Measurements from ENCODE around the gene CSNK1G3.

CSNK1G3 gene

DNA sequence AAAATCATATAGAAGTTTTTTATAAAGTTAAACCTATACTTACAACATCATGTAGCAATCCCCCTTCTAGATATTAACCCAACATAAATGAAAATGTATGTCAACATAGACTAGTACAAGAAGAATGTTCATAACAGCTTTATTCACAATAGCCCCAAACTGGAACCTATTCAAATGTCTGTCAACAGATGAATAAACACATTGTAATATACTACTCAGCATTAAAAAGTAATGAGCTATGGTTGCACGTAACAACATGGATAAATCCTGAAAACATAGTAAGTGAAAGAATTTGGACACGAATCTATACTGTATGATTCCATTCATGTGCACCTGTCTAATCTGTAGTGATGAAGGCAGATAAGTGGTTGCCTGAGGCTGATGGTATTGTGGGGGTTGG, 73.9 kb downstream of the CSNK1G3 start:
- DNase-seq (ENCODE audit: extremely low spot score) = no peak
- ChIA-PET CTCF (no interaction called here), POLR2A (no interaction called here)
- no peak for TF ChIP-seq CTCF (IDR thresholded peaks at IDR 0.05; ENCODE audit: control extremely low read depth, extremely low read depth, low read depth, missing control alignments)

DNA sequence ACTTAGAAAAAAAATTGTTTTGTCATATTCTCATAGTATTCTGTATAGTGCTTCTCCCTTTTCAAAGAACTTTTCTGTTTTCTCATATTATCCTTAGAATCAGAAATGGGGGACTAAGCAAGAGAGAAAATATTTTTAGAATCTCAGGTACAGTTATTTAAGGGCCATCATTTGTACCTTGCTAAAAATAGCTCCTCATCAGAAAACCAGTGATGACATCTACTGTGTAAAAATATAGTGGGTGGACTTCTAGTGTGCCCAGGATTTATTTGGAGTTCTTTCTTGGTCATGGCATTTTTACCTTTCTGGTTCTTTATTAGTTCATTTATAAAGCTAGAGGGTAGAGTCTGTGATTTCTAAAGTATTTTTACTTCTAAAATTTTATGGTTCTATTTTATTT, 82.5 kb downstream of the CSNK1G3 start:
- CTCF ChIA-PET = interaction anchor here (0.9 to 2.9 kb wide), 4 partner anchors 9 to 171 kb away, joined by 3 to 10 read pairs (median 6); partner anchors contain the start of gene CEP120
- DNase-seq (ENCODE audit: extremely low spot score) = no peak
- POLR2A ChIA-PET = no interaction called here
- no peak for TF ChIP-seq CTCF (IDR thresholded peaks at IDR 0.05; ENCODE audit: control extremely low read depth, extremely low read depth, low read depth, missing control alignments)

DNA sequence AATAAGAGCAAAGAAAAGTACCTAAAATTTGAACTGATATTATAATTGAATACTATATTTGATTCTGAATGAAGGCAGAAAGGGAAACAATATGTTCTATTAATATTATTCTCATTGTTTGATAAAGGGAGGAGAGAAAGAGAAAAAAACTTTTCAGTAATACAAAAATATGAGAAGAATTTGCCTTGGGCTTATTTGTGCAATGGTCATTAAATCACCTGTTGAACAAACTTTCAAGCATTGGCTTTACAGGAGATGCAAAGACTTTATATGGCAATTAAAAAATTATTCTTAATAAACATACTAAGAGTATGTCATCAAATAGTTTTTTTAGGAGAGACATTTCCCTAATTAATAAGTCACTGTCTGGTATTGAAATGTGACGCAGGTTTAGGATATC, 85.0 kb downstream of the CSNK1G3 start:
- DNase-seq (ENCODE audit: extremely low spot score) = no peak
- CTCF ChIA-PET = interaction anchor here (2.0 kb wide), 1 partner anchor 9 kb away, joined by 7 read pairs; no protein-coding TSS in a partner anchor
- POLR2A ChIA-PET = no interaction called here
- TF ChIP-seq CTCF (IDR thresholded peaks at IDR 0.05; ENCODE audit: control extremely low read depth, extremely low read depth, low read depth, missing control alignments) = no peak

DNA sequence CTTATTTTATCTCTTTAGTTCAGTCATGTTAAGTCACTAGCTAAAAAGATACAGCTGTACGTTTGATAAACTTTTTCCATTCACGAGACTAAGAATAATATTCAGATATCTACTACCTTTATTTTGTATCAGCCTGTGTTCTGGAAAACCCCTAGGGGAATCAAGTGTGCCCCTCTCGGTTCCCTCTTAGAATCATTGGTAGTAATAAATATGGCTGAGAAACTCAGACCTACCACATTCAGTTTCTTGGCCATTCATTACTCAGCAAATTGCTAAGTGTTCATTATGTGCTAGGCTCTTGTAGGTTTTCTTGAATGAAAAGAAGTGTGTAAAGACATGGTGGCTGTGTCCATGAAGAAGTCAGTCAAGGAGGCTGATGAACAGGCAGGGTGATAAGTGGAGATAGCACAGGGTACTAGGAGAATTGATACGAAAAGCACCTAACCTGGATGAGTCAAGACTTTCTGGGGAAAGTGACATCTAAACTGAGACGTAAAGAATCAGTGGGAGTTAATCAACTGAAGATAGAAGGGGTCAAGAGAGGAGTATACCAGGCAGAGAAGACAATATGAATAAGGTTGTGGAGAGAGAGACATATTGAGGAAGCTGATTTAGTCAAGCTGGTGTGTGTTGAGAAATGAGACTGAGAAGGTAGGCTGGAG, 86.2 kb downstream of the CSNK1G3 start:
- DNase-seq (ENCODE audit: extremely low spot score) = no peak
- ChIA-PET CTCF (interaction anchor here (0.8 to 2.0 kb wide), 3 partner anchors 10 to 175 kb away, joined by 3 to 7 read pairs (median 3); partner anchors contain the start of gene CEP120), POLR2A (no interaction called here)
- TF ChIP-seq CTCF (IDR thresholded peaks at IDR 0.05; ENCODE audit: control extremely low read depth, extremely low read depth, low read depth, missing control alignments) = no peak

DNA sequence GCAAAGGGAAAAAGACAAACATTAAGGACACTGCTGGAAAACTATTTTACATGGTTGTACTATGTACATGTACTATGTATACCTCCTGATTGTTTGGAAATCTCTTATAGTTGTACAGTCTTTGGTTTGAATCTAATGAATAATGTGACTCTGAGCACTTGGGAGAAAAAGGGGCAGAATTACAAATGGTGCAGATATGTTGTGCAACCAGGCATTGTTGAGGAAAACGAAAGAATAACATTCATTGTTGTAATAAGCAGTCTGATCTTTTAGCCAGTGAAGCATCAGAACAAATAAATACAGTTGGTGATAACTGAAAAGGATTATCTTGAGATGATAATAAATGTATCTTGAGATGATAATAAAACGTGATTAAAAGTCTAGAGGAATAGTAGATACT, 87.2 kb downstream of the CSNK1G3 start:
- no peak for TF ChIP-seq CTCF (IDR thresholded peaks at IDR 0.05; ENCODE audit: control extremely low read depth, extremely low read depth, low read depth, missing control alignments)
- DNase-seq (ENCODE audit: extremely low spot score) = no peak
- ChIA-PET CTCF (interaction anchor here (2.0 kb wide), 1 partner anchor 11 kb away, joined by 7 read pairs; no protein-coding TSS in a partner anchor), POLR2A (no interaction called here)

DNA sequence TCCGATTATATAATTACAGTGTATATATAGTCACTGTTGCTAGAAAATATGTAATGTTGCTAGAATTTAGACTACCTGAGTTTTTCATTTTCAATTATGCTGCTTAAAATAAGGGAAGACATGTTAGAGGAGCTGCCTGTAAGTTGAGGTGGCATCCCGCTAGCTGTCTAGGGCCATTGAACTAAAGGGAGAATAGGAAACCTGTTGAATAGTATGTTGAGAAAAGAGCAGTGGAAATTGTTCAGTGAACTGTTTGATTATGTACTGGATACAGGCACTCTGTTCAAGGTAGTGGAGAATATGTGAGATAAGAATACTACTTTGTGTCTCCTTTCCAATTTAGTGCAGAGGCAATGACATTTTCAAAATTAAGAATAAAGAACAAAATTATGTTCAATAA, 89.6 kb downstream of the CSNK1G3 start:
- no peak for DNase-seq (ENCODE audit: extremely low spot score)
- CTCF ChIA-PET = no interaction called here
- POLR2A ChIA-PET = no interaction called here
- TF ChIP-seq CTCF (IDR thresholded peaks at IDR 0.05; ENCODE audit: control extremely low read depth, extremely low read depth, low read depth, missing control alignments) = no peak
